ENCODE results near the gene MAPK14.

DNA sequence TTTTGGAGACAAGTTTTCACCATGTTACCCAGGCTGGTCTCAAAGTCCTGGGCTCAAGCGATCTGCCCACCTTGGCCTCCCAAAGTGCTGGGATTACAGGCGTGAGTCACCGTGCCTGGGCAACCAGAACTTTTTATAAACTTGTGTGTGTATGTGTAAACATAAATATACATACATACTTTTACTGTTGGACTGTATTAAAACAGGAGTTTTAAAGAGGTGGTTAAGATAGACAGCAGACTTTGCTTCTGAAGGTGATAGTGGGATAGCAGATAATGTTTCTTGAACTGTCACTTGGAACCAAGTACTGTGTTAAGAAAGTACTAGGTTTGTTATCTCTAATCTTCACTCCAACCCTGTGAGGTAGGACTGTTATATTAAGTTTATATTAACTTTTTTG, 74.1 kb downstream of the MAPK14 start:
- TF ChIP-seq, protein P1, sequence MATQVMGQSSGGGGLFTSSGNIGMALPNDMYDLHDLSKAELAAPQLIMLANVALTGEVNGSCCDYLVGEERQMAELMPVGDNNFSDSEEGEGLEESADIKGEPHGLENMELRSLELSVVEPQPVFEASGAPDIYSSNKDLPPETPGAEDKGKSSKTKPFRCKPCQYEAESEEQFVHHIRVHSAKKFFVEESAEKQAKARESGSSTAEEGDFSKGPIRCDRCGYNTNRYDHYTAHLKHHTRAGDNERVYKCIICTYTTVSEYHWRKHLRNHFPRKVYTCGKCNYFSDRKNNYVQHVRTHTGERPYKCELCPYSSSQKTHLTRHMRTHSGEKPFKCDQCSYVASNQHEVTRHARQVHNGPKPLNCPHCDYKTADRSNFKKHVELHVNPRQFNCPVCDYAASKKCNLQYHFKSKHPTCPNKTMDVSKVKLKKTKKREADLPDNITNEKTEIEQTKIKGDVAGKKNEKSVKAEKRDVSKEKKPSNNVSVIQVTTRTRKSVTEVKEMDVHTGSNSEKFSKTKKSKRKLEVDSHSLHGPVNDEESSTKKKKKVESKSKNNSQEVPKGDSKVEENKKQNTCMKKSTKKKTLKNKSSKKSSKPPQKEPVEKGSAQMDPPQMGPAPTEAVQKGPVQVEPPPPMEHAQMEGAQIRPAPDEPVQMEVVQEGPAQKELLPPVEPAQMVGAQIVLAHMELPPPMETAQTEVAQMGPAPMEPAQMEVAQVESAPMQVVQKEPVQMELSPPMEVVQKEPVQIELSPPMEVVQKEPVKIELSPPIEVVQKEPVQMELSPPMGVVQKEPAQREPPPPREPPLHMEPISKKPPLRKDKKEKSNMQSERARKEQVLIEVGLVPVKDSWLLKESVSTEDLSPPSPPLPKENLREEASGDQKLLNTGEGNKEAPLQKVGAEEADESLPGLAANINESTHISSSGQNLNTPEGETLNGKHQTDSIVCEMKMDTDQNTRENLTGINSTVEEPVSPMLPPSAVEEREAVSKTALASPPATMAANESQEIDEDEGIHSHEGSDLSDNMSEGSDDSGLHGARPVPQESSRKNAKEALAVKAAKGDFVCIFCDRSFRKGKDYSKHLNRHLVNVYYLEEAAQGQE (IDR thresholded peaks at IDR 0.05): no peak
- TF ChIP-seq, protein P2, sequence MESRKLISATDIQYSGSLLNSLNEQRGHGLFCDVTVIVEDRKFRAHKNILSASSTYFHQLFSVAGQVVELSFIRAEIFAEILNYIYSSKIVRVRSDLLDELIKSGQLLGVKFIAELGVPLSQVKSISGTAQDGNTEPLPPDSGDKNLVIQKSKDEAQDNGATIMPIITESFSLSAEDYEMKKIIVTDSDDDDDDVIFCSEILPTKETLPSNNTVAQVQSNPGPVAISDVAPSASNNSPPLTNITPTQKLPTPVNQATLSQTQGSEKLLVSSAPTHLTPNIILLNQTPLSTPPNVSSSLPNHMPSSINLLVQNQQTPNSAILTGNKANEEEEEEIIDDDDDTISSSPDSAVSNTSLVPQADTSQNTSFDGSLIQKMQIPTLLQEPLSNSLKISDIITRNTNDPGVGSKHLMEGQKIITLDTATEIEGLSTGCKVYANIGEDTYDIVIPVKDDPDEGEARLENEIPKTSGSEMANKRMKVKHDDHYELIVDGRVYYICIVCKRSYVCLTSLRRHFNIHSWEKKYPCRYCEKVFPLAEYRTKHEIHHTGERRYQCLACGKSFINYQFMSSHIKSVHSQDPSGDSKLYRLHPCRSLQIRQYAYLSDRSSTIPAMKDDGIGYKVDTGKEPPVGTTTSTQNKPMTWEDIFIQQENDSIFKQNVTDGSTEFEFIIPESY (IDR thresholded peaks at IDR 0.05): no peak
- TF ChIP-seq, protein P3, sequence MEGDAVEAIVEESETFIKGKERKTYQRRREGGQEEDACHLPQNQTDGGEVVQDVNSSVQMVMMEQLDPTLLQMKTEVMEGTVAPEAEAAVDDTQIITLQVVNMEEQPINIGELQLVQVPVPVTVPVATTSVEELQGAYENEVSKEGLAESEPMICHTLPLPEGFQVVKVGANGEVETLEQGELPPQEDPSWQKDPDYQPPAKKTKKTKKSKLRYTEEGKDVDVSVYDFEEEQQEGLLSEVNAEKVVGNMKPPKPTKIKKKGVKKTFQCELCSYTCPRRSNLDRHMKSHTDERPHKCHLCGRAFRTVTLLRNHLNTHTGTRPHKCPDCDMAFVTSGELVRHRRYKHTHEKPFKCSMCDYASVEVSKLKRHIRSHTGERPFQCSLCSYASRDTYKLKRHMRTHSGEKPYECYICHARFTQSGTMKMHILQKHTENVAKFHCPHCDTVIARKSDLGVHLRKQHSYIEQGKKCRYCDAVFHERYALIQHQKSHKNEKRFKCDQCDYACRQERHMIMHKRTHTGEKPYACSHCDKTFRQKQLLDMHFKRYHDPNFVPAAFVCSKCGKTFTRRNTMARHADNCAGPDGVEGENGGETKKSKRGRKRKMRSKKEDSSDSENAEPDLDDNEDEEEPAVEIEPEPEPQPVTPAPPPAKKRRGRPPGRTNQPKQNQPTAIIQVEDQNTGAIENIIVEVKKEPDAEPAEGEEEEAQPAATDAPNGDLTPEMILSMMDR (IDR thresholded peaks at IDR 0.05; ENCODE audit: low read depth, low read length, missing input control): no peak
- TF ChIP-seq TAF1 (conservative IDR thresholded peaks at IDR 0.05) (no peak), FOXA1 (IDR thresholded peaks at IDR 0.05) (no peak), RXRA (IDR thresholded peaks at IDR 0.05) (no peak), RAD21 (IDR thresholded peaks at IDR 0.05) (no peak), YY1 (IDR thresholded peaks at IDR 0.05) (no peak), SP1 (IDR thresholded peaks at IDR 0.05) (no peak), EGR1 (IDR thresholded peaks at IDR 0.05; ENCODE audit: low read depth in 2 of 2) (no peak)
- TF ChIP-seq, protein P4, sequence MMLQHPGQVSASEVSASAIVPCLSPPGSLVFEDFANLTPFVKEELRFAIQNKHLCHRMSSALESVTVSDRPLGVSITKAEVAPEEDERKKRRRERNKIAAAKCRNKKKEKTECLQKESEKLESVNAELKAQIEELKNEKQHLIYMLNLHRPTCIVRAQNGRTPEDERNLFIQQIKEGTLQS (IDR thresholded peaks at IDR 0.05): no peak
- TF ChIP-seq, protein P5, sequence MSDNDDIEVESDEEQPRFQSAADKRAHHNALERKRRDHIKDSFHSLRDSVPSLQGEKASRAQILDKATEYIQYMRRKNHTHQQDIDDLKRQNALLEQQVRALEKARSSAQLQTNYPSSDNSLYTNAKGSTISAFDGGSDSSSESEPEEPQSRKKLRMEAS (IDR thresholded peaks at IDR 0.05): no peak
